Neural cell (in vitro differentiated cells): Measurements from ENCODE around the gene PIK3IP1. TPM values are rescaled to one million over a fixed set of nuclear protein-coding genes. Genes with fewer than 3 reads are reported as not detected.

Experiments
- H2AFZ ChIP-seq: fragments of 200-600, 300-800 bp; sonication (generic), shearing (Covaris generic); 2 replicates; pipeline ENCODE4 v1.6.0; 2014; ENCODE audit warnings: low read depth, mild to moderate bottlenecking, antibody characterized with exemption, low read length, moderate library complexity
- H3F3A ChIP-seq: fragments of 200-600 bp; shearing (Covaris generic); 2 replicates; pipeline ENCODE4 v1.6.1; 2016; ENCODE audit warnings: mild to moderate bottlenecking, moderate library complexity, mixed read lengths, antibody characterized with exemption, low read length; ENCODE audit not compliant: insufficient read depth, poor library complexity, severe bottlenecking
- H3K27ac ChIP-seq: fragments of 200-600, 300-800 bp; sonication (generic), shearing (Covaris generic); 2 replicates; pipeline ENCODE4 v1.5.1; 2014; ENCODE audit warnings: mild to moderate bottlenecking, low read length, moderate library complexity
- H3K27me3 ChIP-seq: fragments of 300-800, 200-600 bp; sonication (generic), shearing (Covaris generic); 2 replicates; pipeline ENCODE4 v1.6.0; 2014; ENCODE audit warnings: mild to moderate bottlenecking, low read depth, low read length, moderate library complexity; ENCODE audit not compliant: insufficient read depth
- H3K36me3 ChIP-seq: fragments of 300-800, 200-600 bp; sonication (generic), shearing (Covaris generic); 2 replicates; pipeline ENCODE4 v1.5.1; 2014; ENCODE audit warnings: mild to moderate bottlenecking, antibody characterized with exemption, low read length, moderate library complexity; ENCODE audit not compliant: insufficient read depth
- H3K4me2 ChIP-seq: fragments of 300-800, 200-600 bp; sonication (generic), shearing (Covaris generic); 2 replicates; pipeline ENCODE4 v1.6.0; 2014; ENCODE audit warnings: mild to moderate bottlenecking, low read length
- H3K4me3 ChIP-seq: fragments of 300-800, 200-600 bp; sonication (generic), shearing (Covaris generic); 2 replicates; pipeline ENCODE4 v1.5.1; 2014; ENCODE audit warnings: mild to moderate bottlenecking, low read length, moderate library complexity
- H3K79me2 ChIP-seq: fragments of 200-600 bp; shearing (Covaris generic); replicated peaks from 2 replicates; pipeline ENCODE4 v1.6.0; 2014; ENCODE audit warnings: mild to moderate bottlenecking, low read length, moderate library complexity; ENCODE audit not compliant: insufficient read depth
- H3K9ac ChIP-seq: fragments of 300-800, 200-600 bp; sonication (generic), shearing (Covaris generic); 2 replicates; pipeline ENCODE4 v1.6.1; 2016; ENCODE audit warnings: mild to moderate bottlenecking, low read length, mixed read lengths
- H3K9me2 ChIP-seq: fragments of 200-600 bp; shearing (Covaris generic); 2 replicates; pipeline ENCODE4 v1.6.1; 2016; ENCODE audit warnings: mild to moderate bottlenecking, low read length, mixed read lengths; ENCODE audit not compliant: insufficient read depth
- H3K9me3 ChIP-seq: fragments of 200-600, 300-800 bp; sonication (generic), shearing (Covaris generic); 2 replicates; pipeline ENCODE4 v1.6.1; 2016; ENCODE audit warnings: mild to moderate bottlenecking, mixed run types, low read length, moderate library complexity, mixed read lengths
- H4K20me1 ChIP-seq: fragments of 200-600 bp; shearing (Covaris generic); 2 replicates; pipeline ENCODE4 v1.6.1; 2016; ENCODE audit warnings: mild to moderate bottlenecking, mixed run types; ENCODE audit not compliant: insufficient read depth
- EP300 ChIP-seq: fragments of 450-650 bp; conservative IDR thresholded peaks from 2 replicates; pipeline ENCODE4 v1.6.1; 2014; ENCODE audit warnings: antibody characterized with exemption, mild to moderate bottlenecking, moderate library complexity; ENCODE audit not compliant: poor library complexity, severe bottlenecking
- EZH2 ChIP-seq: fragments of 200-600, 300-800 bp; shearing (Covaris generic), sonication (generic); IDR thresholded peaks from 2 replicates; pipeline ENCODE4 v1.6.1; 2014; ENCODE audit warnings: antibody characterized with exemption, low read length, borderline replicate concordance, mild to moderate bottlenecking; ENCODE audit not compliant: insufficient read depth, poor library complexity, severe bottlenecking
- MXI1 ChIP-seq: fragments of 450-650 bp; conservative IDR thresholded peaks from 2 replicates; pipeline ENCODE4 v1.6.1; 2014; ENCODE audit warnings: antibody characterized with exemption, mild to moderate bottlenecking; ENCODE audit not compliant: poor library complexity, severe bottlenecking
- POLR2AphosphoS5 ChIP-seq: IDR thresholded peaks from 2 replicates; pipeline ENCODE4 v1.6.1; 2012
- RAD21 ChIP-seq: fragments of 450-650 bp; conservative IDR thresholded peaks from 2 replicates; pipeline ENCODE4 v1.6.1; 2014; ENCODE audit warnings: antibody characterized with exemption, mild to moderate bottlenecking, moderate library complexity
- SMC3 ChIP-seq: fragments of 450-650 bp; conservative IDR thresholded peaks from 2 replicates; pipeline ENCODE4 v1.6.1; 2014; ENCODE audit warnings: antibody characterized with exemption, mild to moderate bottlenecking, moderate library complexity; ENCODE audit not compliant: poor library complexity
- TAF1 ChIP-seq: IDR thresholded peaks from 2 replicates; pipeline ENCODE4 v1.6.1; 2012; ENCODE audit warnings: low read depth
- polyA plus RNA-seq: library from polyadenylated mRNA; depleted of rRNA; stranded (reverse); fragments of >200 nt; gene quantifications from 2 replicates; pipeline ENCODE4 v1.2.3, GENCODE V29; 2014
- TF ChIP-seq, protein P1 (sequence below): IDR thresholded peaks from 2 replicates; pipeline ENCODE4 v1.6.1; 2012; ENCODE audit warnings: borderline replicate concordance
- TF ChIP-seq, protein P2 (sequence below): fragments of 450-650 bp; IDR thresholded peaks from 2 replicates; pipeline ENCODE4 v1.5.1; 2014; ENCODE audit warnings: antibody characterized with exemption, mild to moderate bottlenecking, moderate library complexity; ENCODE audit not compliant: poor library complexity, severe bottlenecking

Gene PIK3IP1
- polyA plus RNA-seq, 1 donor from 2014 or later, result 32.0 TPM

DNA sequence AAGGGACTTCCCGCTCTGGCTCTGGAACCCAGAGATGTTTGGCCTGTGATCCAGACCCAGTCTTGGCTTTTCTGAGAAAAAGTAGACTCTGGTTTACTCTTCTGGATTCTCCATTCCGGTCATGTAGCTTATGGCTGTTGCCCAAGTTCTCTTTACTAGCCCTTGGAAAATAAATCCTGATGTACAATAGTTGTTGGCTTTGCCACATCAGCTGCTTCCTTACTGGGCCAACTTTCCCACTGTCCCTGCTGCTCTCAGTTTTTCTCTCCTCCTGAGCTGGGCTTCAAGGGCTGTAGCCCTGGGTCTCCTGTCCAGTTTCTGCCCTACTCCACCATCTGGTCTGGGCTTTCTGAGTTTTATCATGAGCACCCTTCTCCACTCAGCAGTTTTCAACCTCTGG is 41.4 kb upstream of the PIK3IP1 start (continued):
- no peak for TF ChIP-seq TAF1

DNA sequence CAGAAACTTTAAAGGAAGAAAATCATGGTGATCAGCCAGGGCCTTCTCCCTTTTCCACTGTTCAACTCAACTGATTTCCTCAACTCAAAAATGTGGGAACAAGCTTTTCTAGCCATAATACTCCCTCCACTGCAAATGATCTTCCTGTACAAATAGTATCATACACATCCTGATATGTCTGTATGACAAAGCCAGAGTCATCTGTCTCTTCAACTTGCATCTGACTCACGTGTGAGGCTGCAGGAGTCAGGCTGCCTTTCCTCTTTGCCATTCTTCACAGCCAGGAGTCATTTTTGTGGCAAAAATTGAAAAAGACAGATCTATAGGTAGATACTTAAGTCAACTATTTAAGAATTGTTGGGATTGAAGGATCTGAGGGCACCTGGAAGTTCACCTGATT is 40.6 kb upstream of the PIK3IP1 start:
- H3K27me3 ChIP-seq, result no peaks in the 10 kb centered on the region
- TF ChIP-seq TAF1 (no peak), SMC3 (no peak), EZH2 (no peak), EP300 (no peak), MXI1 (no peak), RAD21 (no peak), POLR2AphosphoS5 (no peak)
- TF ChIP-seq, protein P1, sequence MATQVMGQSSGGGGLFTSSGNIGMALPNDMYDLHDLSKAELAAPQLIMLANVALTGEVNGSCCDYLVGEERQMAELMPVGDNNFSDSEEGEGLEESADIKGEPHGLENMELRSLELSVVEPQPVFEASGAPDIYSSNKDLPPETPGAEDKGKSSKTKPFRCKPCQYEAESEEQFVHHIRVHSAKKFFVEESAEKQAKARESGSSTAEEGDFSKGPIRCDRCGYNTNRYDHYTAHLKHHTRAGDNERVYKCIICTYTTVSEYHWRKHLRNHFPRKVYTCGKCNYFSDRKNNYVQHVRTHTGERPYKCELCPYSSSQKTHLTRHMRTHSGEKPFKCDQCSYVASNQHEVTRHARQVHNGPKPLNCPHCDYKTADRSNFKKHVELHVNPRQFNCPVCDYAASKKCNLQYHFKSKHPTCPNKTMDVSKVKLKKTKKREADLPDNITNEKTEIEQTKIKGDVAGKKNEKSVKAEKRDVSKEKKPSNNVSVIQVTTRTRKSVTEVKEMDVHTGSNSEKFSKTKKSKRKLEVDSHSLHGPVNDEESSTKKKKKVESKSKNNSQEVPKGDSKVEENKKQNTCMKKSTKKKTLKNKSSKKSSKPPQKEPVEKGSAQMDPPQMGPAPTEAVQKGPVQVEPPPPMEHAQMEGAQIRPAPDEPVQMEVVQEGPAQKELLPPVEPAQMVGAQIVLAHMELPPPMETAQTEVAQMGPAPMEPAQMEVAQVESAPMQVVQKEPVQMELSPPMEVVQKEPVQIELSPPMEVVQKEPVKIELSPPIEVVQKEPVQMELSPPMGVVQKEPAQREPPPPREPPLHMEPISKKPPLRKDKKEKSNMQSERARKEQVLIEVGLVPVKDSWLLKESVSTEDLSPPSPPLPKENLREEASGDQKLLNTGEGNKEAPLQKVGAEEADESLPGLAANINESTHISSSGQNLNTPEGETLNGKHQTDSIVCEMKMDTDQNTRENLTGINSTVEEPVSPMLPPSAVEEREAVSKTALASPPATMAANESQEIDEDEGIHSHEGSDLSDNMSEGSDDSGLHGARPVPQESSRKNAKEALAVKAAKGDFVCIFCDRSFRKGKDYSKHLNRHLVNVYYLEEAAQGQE, result no peak
- TF ChIP-seq, protein P2, sequence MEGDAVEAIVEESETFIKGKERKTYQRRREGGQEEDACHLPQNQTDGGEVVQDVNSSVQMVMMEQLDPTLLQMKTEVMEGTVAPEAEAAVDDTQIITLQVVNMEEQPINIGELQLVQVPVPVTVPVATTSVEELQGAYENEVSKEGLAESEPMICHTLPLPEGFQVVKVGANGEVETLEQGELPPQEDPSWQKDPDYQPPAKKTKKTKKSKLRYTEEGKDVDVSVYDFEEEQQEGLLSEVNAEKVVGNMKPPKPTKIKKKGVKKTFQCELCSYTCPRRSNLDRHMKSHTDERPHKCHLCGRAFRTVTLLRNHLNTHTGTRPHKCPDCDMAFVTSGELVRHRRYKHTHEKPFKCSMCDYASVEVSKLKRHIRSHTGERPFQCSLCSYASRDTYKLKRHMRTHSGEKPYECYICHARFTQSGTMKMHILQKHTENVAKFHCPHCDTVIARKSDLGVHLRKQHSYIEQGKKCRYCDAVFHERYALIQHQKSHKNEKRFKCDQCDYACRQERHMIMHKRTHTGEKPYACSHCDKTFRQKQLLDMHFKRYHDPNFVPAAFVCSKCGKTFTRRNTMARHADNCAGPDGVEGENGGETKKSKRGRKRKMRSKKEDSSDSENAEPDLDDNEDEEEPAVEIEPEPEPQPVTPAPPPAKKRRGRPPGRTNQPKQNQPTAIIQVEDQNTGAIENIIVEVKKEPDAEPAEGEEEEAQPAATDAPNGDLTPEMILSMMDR, result no peak
- H3K4me3 ChIP-seq, result no peak overlapping the region
- H3F3A ChIP-seq, result no peaks in the 10 kb centered on the region
- H3K36me3 ChIP-seq, result peaks cover 8% of the 10 kb centered on the region
- no peaks in the 10 kb centered on the region for H3K9me3 ChIP-seq
- H3K4me2 ChIP-seq, result no peak overlapping the region
- H3K27ac ChIP-seq, result no peak overlapping the region
- H3K9me2 ChIP-seq, result no peaks in the 10 kb centered on the region
- no peaks in the 10 kb centered on the region for H4K20me1 ChIP-seq
- H3K9ac ChIP-seq, result no peak overlapping the region
- peaks cover 13% of the 10 kb centered on the region for H3K79me2 ChIP-seq
- H2AFZ ChIP-seq, result no peak overlapping the region

DNA sequence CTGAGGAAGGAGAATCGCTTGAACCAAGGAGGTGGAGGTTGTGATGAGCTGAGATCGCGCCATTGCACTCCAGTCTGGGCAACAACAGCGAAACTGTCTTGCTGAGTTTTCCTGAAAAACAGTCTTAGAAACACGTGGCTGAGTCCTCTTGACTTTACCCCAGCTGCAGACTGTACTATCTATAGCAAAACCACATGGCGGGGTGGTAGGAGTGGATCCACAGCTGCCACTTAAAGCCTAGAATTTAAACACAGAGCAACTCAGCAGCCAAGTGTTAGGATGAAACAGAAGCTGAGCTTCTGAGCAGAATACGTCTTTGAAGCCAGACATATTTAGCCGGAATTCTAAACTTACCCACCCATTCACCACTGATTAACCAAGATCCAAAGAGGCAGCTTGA is 39.7 kb upstream of the PIK3IP1 start:
- no peaks in the 10 kb centered on the region for H3F3A ChIP-seq
- H3K36me3 ChIP-seq, result peaks cover 8% of the 10 kb centered on the region
- H3K27me3 ChIP-seq, result no peaks in the 10 kb centered on the region
- H4K20me1 ChIP-seq, result no peaks in the 10 kb centered on the region
- no peak overlapping the region for H3K4me3 ChIP-seq
- no peak overlapping the region for H3K4me2 ChIP-seq
- no peak overlapping the region for H2AFZ ChIP-seq
- H3K27ac ChIP-seq, result no peak overlapping the region
- no peak for TF ChIP-seq RAD21
- no peak for TF ChIP-seq TAF1
- no peak for TF ChIP-seq EZH2
- TF ChIP-seq, protein P1, result no peak
- TF ChIP-seq, protein P2, result no peak
- no peak for TF ChIP-seq MXI1
- no peak for TF ChIP-seq POLR2AphosphoS5
- no peak for TF ChIP-seq EP300
- TF ChIP-seq SMC3, result no peak
- no peak overlapping the region for H3K9ac ChIP-seq
- peaks cover 13% of the 10 kb centered on the region for H3K79me2 ChIP-seq
- no peaks in the 10 kb centered on the region for H3K9me3 ChIP-seq
- no peaks in the 10 kb centered on the region for H3K9me2 ChIP-seq
